OCI-LY1 (cell line): Measurements from ENCODE around the gene HIPK4.

ENCODE experiments used
- CTCF ChIP-seq: fragments of 200-600 bp; sonication (generic), shearing (Covaris generic); IDR thresholded peaks from 2 replicates; pipeline ENCODE4 v1.5.1; 2017; ENCODE audit warnings: mild to moderate bottlenecking, antibody characterized with exemption, low read length, moderate library complexity, mixed read lengths
- EZH2 ChIP-seq: fragments of 200-600 bp; sonication (generic), shearing (Covaris generic); IDR thresholded peaks from 2 replicates; pipeline ENCODE4 v1.8.0; 2017; ENCODE audit warnings: borderline replicate concordance, mixed run types, mild to moderate bottlenecking, antibody characterized with exemption, low read length, moderate library complexity, mixed read lengths

- TF ChIP-seq EZH2: no peak
- TF ChIP-seq CTCF: no peak
Observed at GRCh38 chr19:40388481-40388880, 1.5 kb downstream of the HIPK4 start.
